ENCODE data around the gene AKAP9. TPM values are rescaled to one million over a fixed set of nuclear protein-coding genes. Genes with fewer than 3 reads are reported as not detected.
"Not testable (repeated sequence)": the region's sequence is repeated elsewhere in the genome, so short reads cannot be mapped to it uniquely, and the experiment has no call there.

Gene AKAP9
- total RNA-seq, 6 donors from 2014 or later, result 61.0 to 224 (median 78.4) TPM

DNA sequence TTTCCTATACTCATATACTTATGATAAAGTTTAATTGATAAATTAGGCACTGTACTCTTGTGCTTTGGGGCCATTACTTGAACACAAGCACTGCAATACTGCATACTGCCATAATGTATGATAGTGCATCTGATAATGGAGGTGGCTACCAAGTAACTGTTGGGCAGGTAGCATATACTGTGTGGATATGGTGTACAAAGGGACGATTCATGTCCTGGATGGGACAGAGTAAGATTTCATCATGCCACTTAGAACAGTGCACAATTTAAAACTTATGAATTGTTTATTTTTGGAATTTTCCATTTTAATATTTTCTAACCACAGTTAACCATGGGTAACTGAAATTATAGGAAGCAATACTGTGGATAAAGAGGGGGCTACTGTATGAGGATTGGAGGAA, 38.9 kb downstream of the AKAP9 start:
- ATAC-seq (ENCODE audit: low FRiP score in 2 of 2) (no peak), DNase-seq (no peak)
- TF ChIP-seq, protein P1, sequence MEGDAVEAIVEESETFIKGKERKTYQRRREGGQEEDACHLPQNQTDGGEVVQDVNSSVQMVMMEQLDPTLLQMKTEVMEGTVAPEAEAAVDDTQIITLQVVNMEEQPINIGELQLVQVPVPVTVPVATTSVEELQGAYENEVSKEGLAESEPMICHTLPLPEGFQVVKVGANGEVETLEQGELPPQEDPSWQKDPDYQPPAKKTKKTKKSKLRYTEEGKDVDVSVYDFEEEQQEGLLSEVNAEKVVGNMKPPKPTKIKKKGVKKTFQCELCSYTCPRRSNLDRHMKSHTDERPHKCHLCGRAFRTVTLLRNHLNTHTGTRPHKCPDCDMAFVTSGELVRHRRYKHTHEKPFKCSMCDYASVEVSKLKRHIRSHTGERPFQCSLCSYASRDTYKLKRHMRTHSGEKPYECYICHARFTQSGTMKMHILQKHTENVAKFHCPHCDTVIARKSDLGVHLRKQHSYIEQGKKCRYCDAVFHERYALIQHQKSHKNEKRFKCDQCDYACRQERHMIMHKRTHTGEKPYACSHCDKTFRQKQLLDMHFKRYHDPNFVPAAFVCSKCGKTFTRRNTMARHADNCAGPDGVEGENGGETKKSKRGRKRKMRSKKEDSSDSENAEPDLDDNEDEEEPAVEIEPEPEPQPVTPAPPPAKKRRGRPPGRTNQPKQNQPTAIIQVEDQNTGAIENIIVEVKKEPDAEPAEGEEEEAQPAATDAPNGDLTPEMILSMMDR (IDR thresholded peaks at IDR 0.05), result no peak
- TF ChIP-seq POLR2A (IDR thresholded peaks at IDR 0.05), result no peak
- no peak for TF ChIP-seq POLR2AphosphoS5 (IDR thresholded peaks at IDR 0.05)
- no peak for TF ChIP-seq EP300 (IDR thresholded peaks at IDR 0.05)
- no peaks in the 10 kb centered on the region for H3K4me1 ChIP-seq
- peaks cover 0 to 32% (median 1%) of the 10 kb centered on the region in 4 donors for H3K36me3 ChIP-seq
- 96 to 100% methylated on average over 1 of the region's 1 CpG for WGBS, 2 donors
- no peak overlapping the region for H3K27ac ChIP-seq
- H3K27me3 ChIP-seq, result no peaks in the 10 kb centered on the region
- H3K4me3 ChIP-seq, result no peak overlapping the region
- H3K9me3 ChIP-seq, result no peaks in the 10 kb centered on the region

DNA sequence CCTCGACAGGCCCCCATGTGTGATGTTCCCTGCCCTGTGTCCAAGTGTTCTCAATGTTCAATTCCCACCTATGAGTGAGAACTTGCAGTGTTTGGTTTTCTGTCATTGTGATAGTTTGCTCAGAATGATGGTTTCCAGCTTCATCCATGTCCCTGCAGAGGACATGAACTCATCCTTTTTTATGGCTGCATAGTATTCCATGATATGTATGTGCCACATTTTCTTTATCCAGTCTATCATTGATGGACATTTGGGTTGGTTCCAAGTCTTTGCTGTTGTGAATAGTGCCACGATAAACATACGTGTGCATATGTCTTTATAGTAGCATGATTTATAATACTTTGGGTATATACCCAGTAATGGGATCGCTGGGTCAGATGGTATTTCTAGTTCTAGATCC, 41.7 kb downstream of the AKAP9 start:
- not testable (repeated sequence) for H3K9me3 ChIP-seq; H3K27ac ChIP-seq; H3K27me3 ChIP-seq; H3K4me1 ChIP-seq; ATAC-seq (ENCODE audit: low FRiP score in 2 of 2); H3K4me3 ChIP-seq; DNase-seq
- WGBS, 2 donors, result 96 to 97% methylated on average over 4 of the region's 4 CpGs
- H3K36me3 ChIP-seq, result peaks cover 0 to 17% (median 0%) of the 10 kb centered on the region in 4 donors

DNA sequence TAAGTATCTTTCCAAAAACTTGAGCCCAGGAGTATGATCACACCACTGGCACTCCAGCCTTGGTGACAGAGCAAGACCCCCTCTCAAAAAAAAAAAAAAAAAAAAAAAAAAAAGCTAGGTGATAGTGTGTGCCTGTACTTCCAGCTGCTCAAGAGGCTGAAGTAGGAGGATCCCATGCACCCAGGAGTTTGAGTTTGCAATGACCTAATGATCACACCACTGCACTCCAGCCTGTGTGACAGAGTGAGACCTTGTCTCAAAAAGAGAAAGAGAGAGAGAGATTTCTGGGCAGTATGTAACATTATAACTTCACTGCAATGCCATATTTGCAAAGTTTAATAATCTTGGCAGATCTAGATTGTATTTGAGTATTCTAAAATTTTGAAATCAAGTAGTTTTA, 47.6 kb downstream of the AKAP9 start:
- Histone ChIP-seq H3K36me3 (peaks cover 0 to 5% (median 2%) of the 10 kb centered on the region in 4 donors), H3K27me3 (no peaks in the 10 kb centered on the region), H3K4me3 (no peak overlapping the region), H3K27ac (no peak overlapping the region), H3K9me3 (no peaks in the 10 kb centered on the region), H3K4me1 (no peaks in the 10 kb centered on the region)
- TF ChIP-seq EP300 (IDR thresholded peaks at IDR 0.05), result no peak
- TF ChIP-seq POLR2A (IDR thresholded peaks at IDR 0.05), result no peak
- no peak for TF ChIP-seq POLR2AphosphoS5 (IDR thresholded peaks at IDR 0.05)
- TF ChIP-seq, protein P1 (IDR thresholded peaks at IDR 0.05), result no peak
- no peak for DNase-seq
- no peak for ATAC-seq (ENCODE audit: low FRiP score in 2 of 2)

GRCh38 chr7:91993976-91994375, 53.3 kb downstream of the AKAP9 start:
- DNase-seq (no peak), ATAC-seq (ENCODE audit: low FRiP score in 2 of 2) (no peak)
- Histone ChIP-seq H3K4me3 (no peak overlapping the region), H3K27ac (no peak overlapping the region), H3K9me3 (no peaks in the 10 kb centered on the region), H3K27me3 (no peaks in the 10 kb centered on the region), H3K36me3 (peaks cover 15 to 53% (median 23%) of the 10 kb centered on the region in 4 donors), H3K4me1 (no peaks in the 10 kb centered on the region)
- TF ChIP-seq POLR2AphosphoS5 (IDR thresholded peaks at IDR 0.05) (no peak), POLR2A (IDR thresholded peaks at IDR 0.05) (no peak), EP300 (IDR thresholded peaks at IDR 0.05) (no peak)
- 74 to 80% methylated on average over 3 of the region's 3 CpGs for WGBS, 2 donors

DNA sequence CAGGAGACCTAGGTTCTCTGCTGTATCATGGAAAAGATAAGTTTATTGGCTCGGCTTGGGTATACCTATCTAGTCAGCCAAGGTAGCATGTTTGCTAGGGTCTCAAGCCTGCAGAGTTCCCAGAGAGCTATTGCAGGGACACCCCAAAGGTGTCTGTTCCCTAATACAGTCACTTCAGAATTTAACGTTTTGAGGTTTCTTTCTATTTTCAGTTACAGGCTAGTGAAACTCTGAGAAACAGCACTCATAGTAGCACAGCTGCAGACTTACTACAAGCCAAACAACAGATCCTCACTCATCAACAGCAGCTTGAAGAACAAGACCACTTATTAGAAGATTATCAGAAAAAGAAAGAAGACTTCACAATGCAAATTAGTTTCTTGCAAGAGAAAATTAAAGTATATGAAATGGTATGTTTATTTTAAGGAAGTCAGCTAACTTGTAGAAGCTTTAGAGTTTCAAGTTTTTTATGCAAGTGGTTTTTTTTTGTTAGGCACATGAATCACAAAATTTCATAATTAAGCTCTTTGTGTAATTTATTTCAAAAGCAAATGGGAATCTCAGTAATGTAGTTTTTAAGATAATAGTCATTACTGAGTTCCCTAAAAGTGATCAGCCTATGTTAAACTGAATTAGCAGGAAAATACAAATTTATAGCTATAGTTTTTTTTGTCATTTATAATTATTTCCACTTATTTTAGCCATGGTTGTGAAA, 54.9 kb downstream of the AKAP9 start:
- Histone ChIP-seq H3K27ac (no peak overlapping the region), H3K36me3 (peaks cover 15 to 64% (median 23%) of the 10 kb centered on the region in 4 donors), H3K9me3 (no peaks in the 10 kb centered on the region), H3K4me1 (no peaks in the 10 kb centered on the region), H3K4me3 (no peak overlapping the region), H3K27me3 (no peaks in the 10 kb centered on the region)
- no peak for DNase-seq
- no peak for TF ChIP-seq EP300 (IDR thresholded peaks at IDR 0.05)
- TF ChIP-seq POLR2A (IDR thresholded peaks at IDR 0.05), result no peak
- TF ChIP-seq, protein P1 (IDR thresholded peaks at IDR 0.05), result no peak
- no peak for TF ChIP-seq POLR2AphosphoS5 (IDR thresholded peaks at IDR 0.05)
- WGBS, 2 donors, result 76 to 80% methylated on average over 2 of the region's 2 CpGs
- no peak for ATAC-seq (ENCODE audit: low FRiP score in 2 of 2)

All from upper lobe of left lung (tissue), 6 donors.